ENCODE measurements around the gene RIMKLA. TPM values are rescaled to one million over a fixed set of nuclear protein-coding genes. Genes with fewer than 3 reads are reported as not detected.

The RIMKLA gene
- total RNA-seq, 4 donors from 2014 or later, result 0.27 to 1.7 (median 1.0) TPM

GRCh38 chr1:42456754-42457089, 76.1 kb downstream of the RIMKLA start:
- Histone ChIP-seq H3K36me3 (peaks cover 0 to 28% (median 0%) of the 10 kb centered on the region in 3 donors), H3K27ac (peak overlapping the region; percentile 87 to 98 (median 96)), H3K9me3 (no peaks in the 10 kb centered on the region), H3K4me3 (peak overlapping the region; percentile 85 to 98 (median 95)), H3K4me1 (peaks cover 0 to 22% (median 3%) of the 10 kb centered on the region in 4 donors), H3K27me3 (no peaks in the 10 kb centered on the region)
- TF ChIP-seq CTCF (IDR thresholded peaks at IDR 0.05) (no peak), POLR2A (IDR thresholded peaks at IDR 0.05) (no peak)
- peak in 2 of 3 donors; percentile 64 to 83 for DNase-seq

- no peak for DNase-seq
- no peak overlapping the region for H3K27ac ChIP-seq
Observed at GRCh38 chr1:42461196-42461595, 80.6 kb downstream of the RIMKLA start.

GRCh38 chr1:42462828-42463763, 82.5 kb downstream of the RIMKLA start, which contains the start of gene CCDC30:
TSS of gene CCDC30 (plus strand) at chr1:42463286. CDS start at chr1:42480552, 17,266 bp downstream.
- Histone ChIP-seq H3K4me1 (peaks cover 0 to 19% (median 4%) of the 10 kb centered on the region in 4 donors), H3K9me3 (no peaks in the 10 kb centered on the region), H3K27ac (no peak within 1 kb of the TSS), H3K4me3 (peak within 1 kb of the TSS; percentile 41 to 71 (median 54)), H3K36me3 (peaks cover 0 to 28% (median 0%) of the 10 kb centered on the region in 3 donors), H3K27me3 (no peaks in the 10 kb centered on the region)
- TF ChIP-seq POLR2A (IDR thresholded peaks at IDR 0.05) (peak in 1 of 2 donors; percentile 9), CTCF (IDR thresholded peaks at IDR 0.05) (no peak)
- DNase-seq, result peak; percentile 96 to 98 (median 96)

More at GRCh38 chr1:42461196-42461595, 80.6 kb downstream of the RIMKLA start:
- Histone ChIP-seq H3K9me3 (no peaks in the 10 kb centered on the region), H3K4me3 (no peak overlapping the region), H3K27me3 (no peaks in the 10 kb centered on the region), H3K36me3 (peaks cover 0 to 28% (median 0%) of the 10 kb centered on the region in 3 donors), H3K4me1 (peaks cover 0 to 30% (median 7%) of the 10 kb centered on the region in 4 donors)
- no peak for TF ChIP-seq CTCF (IDR thresholded peaks at IDR 0.05)
- no peak for TF ChIP-seq POLR2A (IDR thresholded peaks at IDR 0.05)

GRCh38 chr1:42463921-42464320, 83.3 kb downstream of the RIMKLA start:
- Histone ChIP-seq H3K9me3 (no peaks in the 10 kb centered on the region), H3K36me3 (peaks cover 0 to 22% (median 0%) of the 10 kb centered on the region in 3 donors), H3K27ac (no peak overlapping the region), H3K4me1 (peaks cover 0 to 14% (median 4%) of the 10 kb centered on the region in 4 donors), H3K27me3 (no peaks in the 10 kb centered on the region), H3K4me3 (peak overlapping the region in 1 of 4 donors; percentile 71)
- TF ChIP-seq POLR2A (IDR thresholded peaks at IDR 0.05) (no peak), CTCF (IDR thresholded peaks at IDR 0.05) (no peak)
- no peak for DNase-seq

- Histone ChIP-seq H3K36me3 (peaks cover 0 to under 1% (median 0%) of the 10 kb centered on the region in 3 donors), H3K4me3 (no peak overlapping the region), H3K27me3 (no peaks in the 10 kb centered on the region), H3K9me3 (no peaks in the 10 kb centered on the region), H3K27ac (no peak overlapping the region), H3K4me1 (peaks cover 0 to 14% (median 4%) of the 10 kb centered on the region in 4 donors)
- TF ChIP-seq POLR2A (IDR thresholded peaks at IDR 0.05) (no peak), CTCF (IDR thresholded peaks at IDR 0.05) (no peak)
- no peak for DNase-seq
Observed at GRCh38 chr1:42466030-42466429, 85.4 kb downstream of the RIMKLA start.

Measured in Peyer's patch (tissue), 4 donors.